ENCODE data around the gene NAA10. TPM values are rescaled to one million over a fixed set of nuclear protein-coding genes. Genes with fewer than 3 reads are reported as not detected.

The NAA10 gene
- total and polyA plus RNA-seq, 4 experiments from 2014 or later: 57.6 to 96.3 (median 91.9) TPM

DNA sequence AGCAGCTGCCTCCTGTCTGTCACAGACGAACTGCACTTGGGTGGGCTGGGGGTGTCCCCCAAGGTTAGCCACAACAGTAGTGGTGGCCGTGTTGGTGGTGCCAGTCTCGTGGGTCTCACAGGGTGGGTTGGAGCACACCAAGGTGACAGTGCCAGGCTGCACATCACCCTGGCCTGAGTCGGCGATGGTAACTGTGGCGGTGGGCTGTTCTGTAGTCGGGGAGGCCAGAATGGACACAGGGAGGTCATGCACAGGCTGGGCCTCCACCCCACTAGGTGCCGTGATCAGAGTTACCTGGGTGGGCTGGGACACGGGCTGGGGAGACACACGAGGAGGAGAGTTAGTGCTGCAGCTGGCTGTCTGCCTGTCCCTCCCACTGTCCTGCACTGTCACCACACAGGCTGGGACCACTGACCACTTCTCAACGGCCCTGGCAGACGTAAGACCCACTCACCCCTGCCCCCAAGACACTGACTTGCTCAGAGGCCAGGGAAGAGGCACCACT, 20.4 kb upstream of the NAA10 start:
- H3K36me3 ChIP-seq (ENCODE audit: insufficient read depth, low read length): peaks cover 58% of the 10 kb centered on the region
- no peak overlapping the region for H3K27ac ChIP-seq (ENCODE audit: low read depth, low read length)
- intact Hi-C loops (cut with micrococcal nuclease): no loop called here
- Mint-ChIP-seq H3K27ac (peak overlapping the region in 3 of 7 donors; percentile 47 to 77 (median 64)), H3K4me1 (peaks cover 0 to 7% (median 2%) of the 10 kb centered on the region in 4 donors), H3K27me3 (no peaks in the 10 kb centered on the region), H3K36me3 (peaks cover 49 to 51% of the 10 kb centered on the region in 2 donors), H3K9me3 (peaks cover 0 to 6% (median 0%) of the 10 kb centered on the region in 8 donors), H3K4me3 (no peak overlapping the region)
- no peaks in the 10 kb centered on the region for H3K9me3 ChIP-seq (ENCODE audit: control insufficient read depth in 1 of 2, low read length in 2 of 2)
- no peak for DNase-seq
- peaks cover 4% of the 10 kb centered on the region for H3K4me1 ChIP-seq (ENCODE audit: insufficient read depth, low read length)
- H3K4me3 ChIP-seq (ENCODE audit: low read length in 2 of 2): no peak overlapping the region
- ChIA-PET POLR2A (ENCODE audit: partially characterized antibody) (no interaction called here), CTCF (ENCODE audit: partially characterized antibody) (no interaction called here)
- no peaks in the 10 kb centered on the region for H3K27me3 ChIP-seq (ENCODE audit: insufficient read depth, low read length)

DNA sequence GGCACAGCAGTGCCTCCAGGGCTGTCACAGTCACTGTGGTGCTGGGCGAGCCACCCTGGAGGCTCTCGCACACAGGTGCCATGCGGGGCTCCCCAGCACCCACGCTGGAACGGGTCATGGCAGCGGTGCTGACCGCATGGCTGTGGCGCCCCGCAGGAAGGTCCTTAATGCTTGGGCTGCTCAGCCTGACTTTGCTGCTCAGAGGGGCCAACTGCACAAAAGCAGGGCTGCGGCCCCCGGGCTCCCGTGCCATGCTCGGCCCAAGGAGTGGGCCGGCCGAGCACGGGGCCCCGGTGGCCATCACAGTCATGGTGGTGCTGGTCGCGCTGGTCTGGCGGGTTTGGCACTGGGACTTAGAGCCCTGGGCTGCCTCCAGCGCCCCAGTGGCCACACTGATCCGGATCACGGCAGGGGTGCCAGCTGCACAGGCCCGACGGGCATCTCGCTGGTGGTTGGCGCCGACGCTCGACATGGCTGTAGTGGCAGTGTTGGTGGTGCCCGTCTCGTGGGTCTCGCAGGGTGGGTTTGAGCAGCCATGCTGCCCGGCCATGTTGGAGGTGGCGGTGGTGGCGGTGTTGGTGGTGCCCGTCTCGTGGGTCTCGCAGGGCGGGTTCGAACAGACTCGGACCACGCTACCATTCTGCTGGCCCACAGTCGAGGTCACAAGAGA, 19.9 kb upstream of the NAA10 start:
- Histone ChIP-seq H3K4me1 (ENCODE audit: insufficient read depth, low read length) (peaks cover 4% of the 10 kb centered on the region), H3K9me3 (ENCODE audit: control insufficient read depth in 1 of 2, low read length in 2 of 2) (no peaks in the 10 kb centered on the region), H3K27me3 (ENCODE audit: insufficient read depth, low read length) (no peaks in the 10 kb centered on the region), H3K36me3 (ENCODE audit: insufficient read depth, low read length) (peaks cover 60% of the 10 kb centered on the region), H3K27ac (ENCODE audit: low read depth, low read length) (no peak overlapping the region), H3K4me3 (ENCODE audit: low read length in 2 of 2) (no peak overlapping the region)
- Mint-ChIP-seq H3K4me3 (no peak overlapping the region), H3K27ac (peak overlapping the region in 3 of 7 donors; percentile 65 to 81 (median 77)), H3K9me3 (peaks cover 0 to 6% (median 0%) of the 10 kb centered on the region in 8 donors), H3K36me3 (peaks cover 45 to 46% of the 10 kb centered on the region in 2 donors), H3K27me3 (no peaks in the 10 kb centered on the region), H3K4me1 (peaks cover 0 to 7% (median 2%) of the 10 kb centered on the region in 4 donors)
- intact Hi-C loops (cut with micrococcal nuclease): loop anchor here (5.0 kb wide), 1 partner anchor 267 kb away; the partner anchor contains the start of gene SLC6A8
- ChIA-PET POLR2A (ENCODE audit: partially characterized antibody) (no interaction called here), CTCF (ENCODE audit: partially characterized antibody) (no interaction called here)
- peak in 1 of 5 donors; percentile 18 for DNase-seq

DNA sequence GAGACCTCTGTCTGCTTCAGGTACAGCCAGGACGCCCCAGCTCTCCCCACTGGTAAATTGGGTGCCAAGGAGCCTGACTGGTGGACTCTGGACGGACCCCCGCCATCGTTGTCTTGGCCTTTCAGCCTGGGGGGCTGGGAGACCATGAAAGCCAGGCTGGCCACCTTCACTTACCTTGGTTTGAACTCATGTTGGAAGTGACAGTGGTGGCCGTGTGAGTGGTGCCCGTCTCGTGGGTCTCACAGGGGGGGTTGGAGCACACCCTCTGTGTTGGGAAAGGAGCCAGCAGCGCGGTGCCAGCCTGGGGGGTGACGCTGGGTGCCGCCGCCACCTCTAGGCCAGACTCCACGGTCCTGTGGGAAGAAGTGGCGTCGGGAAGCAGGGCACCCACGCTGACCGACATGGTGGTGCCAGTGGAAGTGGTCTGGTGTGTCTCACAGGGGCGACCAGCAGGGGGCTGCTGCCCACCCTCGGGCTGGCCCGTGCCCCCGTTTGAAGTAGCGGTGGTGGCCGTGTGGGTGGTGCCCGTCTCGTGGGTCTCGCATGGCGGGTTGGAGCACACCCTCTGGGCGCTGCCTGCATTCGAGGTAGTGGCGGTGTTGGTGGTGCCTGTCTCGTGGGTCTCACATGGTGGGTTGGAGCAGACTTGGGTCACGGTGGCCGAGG, 19.2 kb upstream of the NAA10 start:
- peak in 1 of 5 donors; percentile 31 for DNase-seq
- H3K27ac Mint-ChIP-seq: peak overlapping the region in 2 of 7 donors; percentile 65 to 81
- ChIA-PET CTCF (ENCODE audit: partially characterized antibody) (interaction anchor here (1.2 to 4.7 kb wide), 3 partner anchors 14 to 191 kb away, joined by 3 to 19 read pairs (median 12); partner anchors contain the start of gene PLXNB3), POLR2A (ENCODE audit: partially characterized antibody) (interaction anchor here (21.2 kb wide), 1 partner anchor 27 kb away, joined by 447 read pairs; the partner anchor contains the start of genes ARHGAP4 and NAA10)
- peaks cover 0 to 8% (median 0%) of the 10 kb centered on the region in 8 donors for H3K9me3 Mint-ChIP-seq
- H3K36me3 Mint-ChIP-seq: peaks cover 43 to 47% of the 10 kb centered on the region in 2 donors
- no peak overlapping the region for H3K4me3 Mint-ChIP-seq
- no peaks in the 10 kb centered on the region for H3K27me3 Mint-ChIP-seq
- Histone ChIP-seq H3K27me3 (ENCODE audit: insufficient read depth, low read length) (no peaks in the 10 kb centered on the region), H3K4me1 (ENCODE audit: insufficient read depth, low read length) (peaks cover 4% of the 10 kb centered on the region), H3K4me3 (ENCODE audit: low read length in 2 of 2) (no peak overlapping the region), H3K27ac (ENCODE audit: low read depth, low read length) (peak overlapping the region; percentile 31), H3K36me3 (ENCODE audit: insufficient read depth, low read length) (peaks cover 55% of the 10 kb centered on the region), H3K9me3 (ENCODE audit: control insufficient read depth in 1 of 2, low read length in 2 of 2) (no peaks in the 10 kb centered on the region)
- intact Hi-C loops (cut with micrococcal nuclease): loop anchor here (1.0 to 5.0 kb wide), 2 partner anchors 190 to 267 kb away; partner anchors contain the start of genes PLXNB3 and SLC6A8
- H3K4me1 Mint-ChIP-seq: peaks cover 0 to 7% (median 2%) of the 10 kb centered on the region in 4 donors

DNA sequence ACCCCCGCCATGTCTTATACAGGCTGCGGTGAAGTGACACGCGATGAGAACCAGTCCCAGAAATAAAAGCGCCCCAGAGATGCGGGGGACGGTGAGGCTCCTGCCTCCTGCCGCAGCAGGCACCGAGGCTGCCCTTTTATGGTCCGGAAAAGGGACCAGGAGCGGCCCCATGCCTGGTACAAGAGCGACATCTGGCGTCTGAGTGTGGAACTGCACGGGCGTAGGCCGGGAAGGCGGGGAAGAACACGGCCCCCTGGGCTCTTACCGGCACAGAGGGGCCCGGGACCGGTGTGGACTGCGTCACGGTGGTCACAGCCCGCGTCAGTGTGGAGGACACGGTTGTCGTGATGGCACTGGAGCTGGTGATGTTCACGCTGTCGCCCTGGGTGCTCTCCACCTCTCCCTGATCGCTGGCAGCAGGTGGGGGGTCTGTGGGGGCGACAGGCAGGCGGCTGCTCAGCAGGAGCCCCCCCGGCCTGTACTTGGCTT, 18.5 kb upstream of the NAA10 start:
- peak overlapping the region in 1 of 8 donors; percentile 43 for H3K4me3 Mint-ChIP-seq
- H3K27ac Mint-ChIP-seq: peak overlapping the region in 6 of 7 donors; percentile 57 to 84 (median 74)
- H3K4me1 Mint-ChIP-seq: peaks cover 0 to 7% (median 2%) of the 10 kb centered on the region in 4 donors
- Histone ChIP-seq H3K27ac (ENCODE audit: low read depth, low read length) (peak overlapping the region; percentile 31), H3K36me3 (ENCODE audit: insufficient read depth, low read length) (peaks cover 48% of the 10 kb centered on the region), H3K9me3 (ENCODE audit: control insufficient read depth in 1 of 2, low read length in 2 of 2) (no peaks in the 10 kb centered on the region), H3K4me3 (ENCODE audit: low read length in 2 of 2) (no peak overlapping the region), H3K4me1 (ENCODE audit: insufficient read depth, low read length) (peaks cover 4% of the 10 kb centered on the region), H3K27me3 (ENCODE audit: insufficient read depth, low read length) (no peaks in the 10 kb centered on the region)
- intact Hi-C loops (cut with micrococcal nuclease): loop anchor here (1.0 to 5.0 kb wide), 2 partner anchors 189 to 266 kb away; partner anchors contain the start of genes PLXNB3 and SLC6A8
- peaks cover 43 to 46% of the 10 kb centered on the region in 2 donors for H3K36me3 Mint-ChIP-seq
- CTCF ChIA-PET (ENCODE audit: partially characterized antibody): interaction anchor here (1.1 to 4.7 kb wide), 4 partner anchors 14 to 190 kb away, joined by 3 to 19 read pairs (median 8); partner anchors contain the start of gene PLXNB3
- H3K27me3 Mint-ChIP-seq: no peaks in the 10 kb centered on the region
- POLR2A ChIA-PET (ENCODE audit: partially characterized antibody): interaction anchor here (1.2 to 21.2 kb wide), 2 partner anchors 13 to 26 kb away, joined by 4 to 447 read pairs; partner anchors contain the start of genes ARHGAP4 and NAA10
- DNase-seq: peak; percentile 76 to 82 (median 78)
- peaks cover 0 to 8% (median 0%) of the 10 kb centered on the region in 8 donors for H3K9me3 Mint-ChIP-seq

DNA sequence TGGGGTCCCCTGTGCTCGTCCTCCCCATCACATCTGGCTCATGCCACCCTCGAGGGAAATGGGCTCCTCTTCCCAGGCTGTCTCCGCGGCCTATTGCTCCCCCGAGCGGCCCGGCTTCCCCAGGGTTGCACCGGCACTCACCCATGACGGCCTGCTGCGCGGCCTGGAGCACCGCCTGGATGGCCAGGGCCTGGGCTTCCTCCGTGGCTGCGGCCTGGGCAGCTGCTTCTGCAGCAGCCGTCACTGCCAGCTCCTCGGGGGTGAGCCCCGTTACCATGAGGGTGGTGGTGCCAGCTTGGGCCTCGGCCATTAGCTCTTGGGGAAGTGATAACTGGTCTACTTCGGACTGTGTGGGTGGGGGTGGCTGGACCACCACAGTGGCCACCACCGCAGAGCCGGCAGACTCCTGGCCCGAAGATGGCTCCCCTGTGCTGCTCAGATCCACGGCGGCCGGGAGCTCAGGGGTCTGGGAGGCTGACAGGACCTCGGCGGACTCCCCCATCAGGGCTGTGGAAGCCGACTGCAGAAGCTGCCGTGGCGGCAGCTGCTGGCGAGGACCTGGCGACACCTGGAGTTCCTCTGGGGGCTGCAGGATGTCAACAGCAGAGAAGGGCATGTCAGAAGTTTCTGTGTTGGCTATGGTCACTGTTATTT, 17.7 kb upstream of the NAA10 start:
- peaks cover 0 to 8% (median 0%) of the 10 kb centered on the region in 8 donors for H3K9me3 Mint-ChIP-seq
- H3K27me3 Mint-ChIP-seq: no peaks in the 10 kb centered on the region
- Histone ChIP-seq H3K4me3 (ENCODE audit: low read length in 2 of 2) (no peak overlapping the region), H3K27me3 (ENCODE audit: insufficient read depth, low read length) (no peaks in the 10 kb centered on the region), H3K27ac (ENCODE audit: low read depth, low read length) (no peak overlapping the region), H3K36me3 (ENCODE audit: insufficient read depth, low read length) (peaks cover 40% of the 10 kb centered on the region), H3K9me3 (ENCODE audit: control insufficient read depth in 1 of 2, low read length in 2 of 2) (no peaks in the 10 kb centered on the region), H3K4me1 (ENCODE audit: insufficient read depth, low read length) (peaks cover 4% of the 10 kb centered on the region)
- peak overlapping the region in 1 of 7 donors; percentile 35 for H3K27ac Mint-ChIP-seq
- peaks cover under 1 to 8% (median 3%) of the 10 kb centered on the region in 4 donors for H3K4me1 Mint-ChIP-seq
- POLR2A ChIA-PET (ENCODE audit: partially characterized antibody): interaction anchor here (1.2 to 21.2 kb wide), 2 partner anchors 14 to 25 kb away, joined by 4 to 447 read pairs; partner anchors contain the start of genes ARHGAP4 and NAA10
- peaks cover 39 to 44% of the 10 kb centered on the region in 2 donors for H3K36me3 Mint-ChIP-seq
- intact Hi-C loops (cut with micrococcal nuclease): loop anchor here (1.0 to 5.0 kb wide), 2 partner anchors 188 to 265 kb away; partner anchors contain the start of genes PLXNB3 and SLC6A8
- no peak overlapping the region for H3K4me3 Mint-ChIP-seq
- peak in 1 of 5 donors; percentile 8 for DNase-seq
- CTCF ChIA-PET (ENCODE audit: partially characterized antibody): interaction anchor here (0.9 to 4.7 kb wide), 6 partner anchors 15 to 343 kb away, joined by 3 to 19 read pairs (median 4); partner anchors contain the start of gene PLXNB3

DNA sequence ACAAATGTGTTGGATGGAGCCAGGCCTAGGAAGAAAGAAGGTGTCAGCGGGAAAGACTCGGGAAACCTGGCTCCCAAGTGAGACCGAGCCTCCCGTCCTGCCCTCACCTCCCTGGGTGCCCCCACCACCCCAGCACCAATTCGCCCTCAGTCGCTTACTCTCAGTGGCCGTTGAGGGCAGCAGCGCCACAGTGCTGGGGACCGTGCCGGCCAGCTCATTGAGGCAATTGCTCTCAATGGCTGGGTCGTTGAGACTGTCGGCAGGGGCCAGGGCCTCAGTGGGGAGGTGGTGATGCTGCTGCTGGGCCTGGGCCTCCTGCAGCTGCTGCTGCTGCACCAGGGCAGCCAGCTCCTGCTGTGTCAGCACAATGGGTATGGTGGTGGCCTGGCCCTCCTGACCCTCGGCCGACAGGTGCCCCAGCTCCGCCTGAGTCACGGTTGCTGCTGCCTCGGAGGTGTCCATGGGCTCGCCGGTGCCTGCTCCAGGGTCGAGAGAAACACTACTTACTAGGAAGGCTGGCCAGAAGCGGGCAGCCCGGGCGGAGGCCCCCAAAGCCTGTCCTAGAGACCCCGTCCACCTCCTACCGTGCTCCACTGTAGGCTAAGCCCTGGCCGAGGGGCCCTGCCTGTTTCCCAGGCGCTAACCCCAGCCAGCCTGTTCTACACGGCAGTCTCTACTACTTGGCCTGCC, 17.0 kb upstream of the NAA10 start:
- H3K36me3 Mint-ChIP-seq: peaks cover 37 to 40% of the 10 kb centered on the region in 2 donors

More for the DNA sequence above, 17.0 kb upstream of the NAA10 start:
- no peaks in the 10 kb centered on the region for H3K27me3 Mint-ChIP-seq
- peak in 1 of 5 donors; percentile 28 for DNase-seq
- Histone ChIP-seq H3K27me3 (ENCODE audit: insufficient read depth, low read length) (no peaks in the 10 kb centered on the region), H3K4me1 (ENCODE audit: insufficient read depth, low read length) (peaks cover 9% of the 10 kb centered on the region), H3K27ac (ENCODE audit: low read depth, low read length) (no peak overlapping the region), H3K4me3 (ENCODE audit: low read length in 2 of 2) (no peak overlapping the region), H3K9me3 (ENCODE audit: control insufficient read depth in 1 of 2, low read length in 2 of 2) (no peaks in the 10 kb centered on the region), H3K36me3 (ENCODE audit: insufficient read depth, low read length) (peaks cover 33% of the 10 kb centered on the region)
- H3K4me1 Mint-ChIP-seq: peaks cover 5 to 14% (median 7%) of the 10 kb centered on the region in 4 donors
- POLR2A ChIA-PET (ENCODE audit: partially characterized antibody): interaction anchor here (1.2 to 21.2 kb wide), 2 partner anchors 15 to 25 kb away, joined by 4 to 447 read pairs; partner anchors contain the start of genes ARHGAP4 and NAA10
- no peak overlapping the region for H3K27ac Mint-ChIP-seq
- intact Hi-C loops (cut with micrococcal nuclease): loop anchor here (5.0 kb wide), 1 partner anchor 265 kb away; the partner anchor contains the start of gene SLC6A8
- H3K9me3 Mint-ChIP-seq: peaks cover 0 to 8% (median 0%) of the 10 kb centered on the region in 8 donors
- H3K4me3 Mint-ChIP-seq: no peak overlapping the region
- CTCF ChIA-PET (ENCODE audit: partially characterized antibody): interaction anchor here (0.9 to 4.7 kb wide), 6 partner anchors 16 to 342 kb away, joined by 3 to 19 read pairs (median 4); partner anchors contain the start of gene PLXNB3

Data from CD4-positive, alpha-beta memory T cell (primary cell).